GM21528 (cell line): ENCODE results near the gene HSD17B7.

Source experiments
- ATAC-seq: cut with Tn5 transposase; IDR thresholded peaks from one replicate; pipeline ENCODE4 v1.9.1; 2021; ENCODE audit warnings: mild to moderate bottlenecking, moderate library complexity; ENCODE audit not compliant: unreplicated experiment, low FRiP score

The HSD17B7 gene

GRCh38 chr1:162854245-162854882 lies 63.9 kb downstream of the HSD17B7 start:
- peak; percentile 88 for ATAC-seq

GRCh38 chr1:162855461-162856150 lies 65.1 kb downstream of the HSD17B7 start:
- ATAC-seq, result no peak

- no peak for ATAC-seq
Observed at GRCh38 chr1:162856260-162856659, 65.8 kb downstream of the HSD17B7 start.

GRCh38 chr1:162857850-162858249 lies 67.3 kb downstream of the HSD17B7 start:
- ATAC-seq, result no peak

GRCh38 chr1:162859191-162859590 lies 68.7 kb downstream of the HSD17B7 start:
- no peak for ATAC-seq

GRCh38 chr1:162861101-162861500 lies 70.6 kb downstream of the HSD17B7 start, which contains the start of gene CCDC190:
Gene CCDC190 (minus strand): TSS chr1:162861175. CDS start chr1:162859646, 1,529 bp downstream.
- no peak for ATAC-seq

- ATAC-seq, result no peak
Observed at GRCh38 chr1:162861625-162862024, 71.1 kb downstream of the HSD17B7 start.
